Measurements from ENCODE around the gene SMG6. TPM values are rescaled to one million over a fixed set of nuclear protein-coding genes. Genes with fewer than 3 reads are reported as not detected.

The SMG6 gene
- total RNA-seq, 1 experiment from 2014 or later: 28.6 TPM

- Histone ChIP-seq H3K9me3 (ENCODE audit: control insufficient read depth, low read depth, low read length) (no peaks in the 10 kb centered on the region), H3K27ac (ENCODE audit: insufficient read length, low read depth, low read length) (no peak overlapping the region), H3K4ac (ENCODE audit: low read depth, low read length) (no peak overlapping the region), H3K14ac (ENCODE audit: insufficient read depth, low read length) (no peak overlapping the region), H4K8ac (replicated peaks; ENCODE audit: insufficient read length, low read depth, low read length) (no peak overlapping the region), H3K56ac (ENCODE audit: insufficient read length, low read depth, low read length) (no peak overlapping the region), H4K20me1 (ENCODE audit: control insufficient read depth, insufficient read depth, insufficient read length) (no peaks in the 10 kb centered on the region), H3T11ph (ENCODE audit: low read length) (no peak overlapping the region), H3K4me2 (ENCODE audit: insufficient read depth, insufficient read length, low read length) (no peak overlapping the region), H3K4me1 (ENCODE audit: insufficient read depth, low read length) (peaks cover 9% of the 10 kb centered on the region), H2AFZ (ENCODE audit: low read length) (no peak overlapping the region), H2BK15ac (ENCODE audit: low read depth, low read length) (no peak overlapping the region), H2BK120ac (ENCODE audit: low read depth, low read length, poor library complexity, severe bottlenecking) (no peak overlapping the region), H2AK5ac (ENCODE audit: insufficient read length, low read length) (no peak overlapping the region), H3K9ac (ENCODE audit: extremely low read depth, insufficient read length, low read length) (no peak overlapping the region), H3K18ac (ENCODE audit: insufficient read length, low read depth, low read length) (no peak overlapping the region), H3K79me1 (ENCODE audit: insufficient read depth, low read depth, low read length, poor library complexity, severe bottlenecking) (no peaks in the 10 kb centered on the region), H2BK5ac (ENCODE audit: insufficient read length, low read length) (no peak overlapping the region), H2BK20ac (ENCODE audit: low read depth, low read length, poor library complexity, severe bottlenecking) (no peak overlapping the region), H2BK12ac (ENCODE audit: insufficient read length, low read depth, low read length) (no peak overlapping the region), H4K5ac (ENCODE audit: insufficient read length, low read depth, low read length) (no peak overlapping the region), H3K79me2 (ENCODE audit: insufficient read depth, low read length) (no peaks in the 10 kb centered on the region), H4K91ac (ENCODE audit: insufficient read length, low read depth, low read length) (no peak overlapping the region), H3K23ac (ENCODE audit: insufficient read length, low read depth, low read length) (no peak overlapping the region), H3K27me3 (ENCODE audit: insufficient read depth, low read length) (no peaks in the 10 kb centered on the region), H3K23me2 (ENCODE audit: insufficient read length, low read depth, low read length, poor library complexity, severe bottlenecking) (no peaks in the 10 kb centered on the region)
- WGBS (ENCODE audit: extremely low coverage, insufficient read length, low lambda C conversion rate): no CpG with 5 or more reads among the region's 5 CpGs
- DNase-seq: no peak
- H3K27ac Mint-ChIP-seq: no peak overlapping the region
- no peak overlapping the region for H3K4me3 Mint-ChIP-seq
- no peaks in the 10 kb centered on the region for H3K27me3 Mint-ChIP-seq (ENCODE audit: low read depth)
- no peak for TF ChIP-seq CTCF (conservative IDR thresholded peaks at IDR 0.05)
- peaks cover 13 to 18% of the 10 kb centered on the region in 2 experiments for H3K4me1 Mint-ChIP-seq
- no peaks in the 10 kb centered on the region for H3K9me3 Mint-ChIP-seq
- peaks cover 3 to 29% (median 12%) of the 10 kb centered on the region in 3 experiments; a peak in 6 of 7 replicates for H3K36me3 Mint-ChIP-seq (ENCODE audit: insufficient read depth in 1 of 3, low read depth in 3 of 3)
Observed at GRCh38 chr17:2187758-2188157, 115.8 kb downstream of the SMG6 start.
